HEK293T (cell line): ENCODE measurements around the gene ANGPT4.

Experiments used
- CTBP1 ChIP-seq: fragments of 450-650 bp; IDR thresholded peaks from 2 replicates; pipeline ENCODE4 v1.6.1; 2016; ENCODE audit warnings: borderline replicate concordance
- FOXA1 ChIP-seq: fragments of 450-650 bp; IDR thresholded peaks from 2 replicates; pipeline ENCODE4 v1.6.1; 2016; ENCODE audit warnings: mild to moderate bottlenecking
- FOXM1 ChIP-seq: fragments of 450-650 bp; IDR thresholded peaks from 2 replicates; pipeline ENCODE4 v1.6.1; 2017; ENCODE audit warnings: mild to moderate bottlenecking, borderline replicate concordance
- HDGF ChIP-seq: fragments of 450-650 bp; IDR thresholded peaks from 2 replicates; pipeline ENCODE4 v1.6.1; 2017; ENCODE audit warnings: antibody characterized with exemption, borderline replicate concordance
- SUZ12 ChIP-seq: fragments of 450-650 bp; IDR thresholded peaks from 2 replicates; pipeline ENCODE4 v1.6.1; 2016; ENCODE audit warnings: mild to moderate bottlenecking

- no peak for TF ChIP-seq FOXA1
- TF ChIP-seq FOXM1: no peak
- TF ChIP-seq HDGF: no peak
- TF ChIP-seq CTBP1: no peak
- no peak for TF ChIP-seq SUZ12
These were observed 4.9 kb upstream of the ANGPT4 start for GRCh38 chr20:921068-921467.
